SK-N-SH treated with all-trans-retinoic acid at 6 μM for 48 hours (cell line): ENCODE data around the gene GRK3.

ENCODE experiments used
- ESRRG ChIP-seq: fragments of 250-450 bp; sonication (Bioruptor Pico); IDR thresholded peaks from 2 replicates; pipeline ENCODE4 v1.6.1; 2021; ENCODE audit warnings: mild to moderate bottlenecking
- RARB ChIP-seq: fragments of 250-450 bp; sonication (Bioruptor Pico); IDR thresholded peaks from 2 replicates; pipeline ENCODE4 v1.8.0; 2021; ENCODE audit warnings: mild to moderate bottlenecking, moderate library complexity
- SNAI2 ChIP-seq: fragments of 250-450 bp; sonication (Bioruptor Pico); IDR thresholded peaks from 2 replicates; pipeline ENCODE4 v1.5.0; 2020; ENCODE audit warnings: mild to moderate bottlenecking, moderate library complexity
- ZFP3 ChIP-seq: fragments of 250-450 bp; sonication (Bioruptor Pico); IDR thresholded peaks from 2 replicates; pipeline ENCODE4 v1.5.0; 2020; ENCODE audit warnings: mild to moderate bottlenecking, moderate library complexity
- ZNF565 ChIP-seq: fragments of 450-650 bp; formaldehyde crosslinking; conservative IDR thresholded peaks from 2 replicates; pipeline ENCODE4 v1.5.0; 2020; ENCODE audit warnings: low read depth, mild to moderate bottlenecking, moderate library complexity
- TF ChIP-seq, protein P1 (sequence below): fragments of 250-450 bp; sonication (Bioruptor Pico); IDR thresholded peaks from 2 replicates; pipeline ENCODE4 v1.5.1; 2021; ENCODE audit warnings: mild to moderate bottlenecking, moderate library complexity
- TF ChIP-seq, protein P2 (sequence below): fragments of 250-450 bp; sonication (Bioruptor Pico); IDR thresholded peaks from 2 replicates; pipeline ENCODE4 v1.8.0; 2021; ENCODE audit warnings: low read depth, mild to moderate bottlenecking, moderate library complexity, borderline replicate concordance
- TF ChIP-seq, protein P3 (sequence below): fragments of 250-450 bp; sonication (Bioruptor Pico); IDR thresholded peaks from 2 replicates; pipeline ENCODE4 v1.5.1; 2020; ENCODE audit warnings: low read depth, mild to moderate bottlenecking, moderate library complexity

DNA sequence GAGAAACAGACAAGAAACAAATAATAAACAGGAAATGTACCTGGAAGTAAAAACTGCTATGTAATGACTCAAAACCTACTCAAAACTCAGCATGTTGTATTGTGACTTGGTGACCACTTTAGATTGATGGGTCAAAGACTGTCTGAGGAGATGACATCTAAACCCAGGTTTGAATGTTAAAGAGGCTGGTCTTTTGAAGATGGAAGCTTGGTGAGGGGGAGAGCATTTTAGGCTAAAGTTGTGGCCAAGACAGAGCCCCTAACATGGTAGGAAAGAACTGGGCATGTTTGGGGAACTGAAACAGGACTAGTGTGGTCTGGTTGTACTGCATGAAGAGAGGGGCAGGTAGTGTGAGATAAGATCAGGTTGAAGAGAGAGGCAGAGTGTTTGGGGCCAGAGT is 92.2 kb downstream of the GRK3 start:
- TF ChIP-seq, protein P1, sequence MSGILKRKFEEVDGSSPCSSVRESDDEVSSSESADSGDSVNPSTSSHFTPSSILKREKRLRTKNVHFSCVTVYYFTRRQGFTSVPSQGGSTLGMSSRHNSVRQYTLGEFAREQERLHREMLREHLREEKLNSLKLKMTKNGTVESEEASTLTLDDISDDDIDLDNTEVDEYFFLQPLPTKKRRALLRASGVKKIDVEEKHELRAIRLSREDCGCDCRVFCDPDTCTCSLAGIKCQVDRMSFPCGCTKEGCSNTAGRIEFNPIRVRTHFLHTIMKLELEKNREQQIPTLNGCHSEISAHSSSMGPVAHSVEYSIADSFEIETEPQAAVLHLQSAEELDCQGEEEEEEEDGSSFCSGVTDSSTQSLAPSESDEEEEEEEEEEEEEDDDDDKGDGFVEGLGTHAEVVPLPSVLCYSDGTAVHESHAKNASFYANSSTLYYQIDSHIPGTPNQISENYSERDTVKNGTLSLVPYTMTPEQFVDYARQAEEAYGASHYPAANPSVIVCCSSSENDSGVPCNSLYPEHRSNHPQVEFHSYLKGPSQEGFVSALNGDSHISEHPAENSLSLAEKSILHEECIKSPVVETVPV (CRISPR knock-in tag): no peak
- TF ChIP-seq RARB: no peak
- no peak for TF ChIP-seq ESRRG (CRISPR knock-in tag)
- TF ChIP-seq, protein P2, sequence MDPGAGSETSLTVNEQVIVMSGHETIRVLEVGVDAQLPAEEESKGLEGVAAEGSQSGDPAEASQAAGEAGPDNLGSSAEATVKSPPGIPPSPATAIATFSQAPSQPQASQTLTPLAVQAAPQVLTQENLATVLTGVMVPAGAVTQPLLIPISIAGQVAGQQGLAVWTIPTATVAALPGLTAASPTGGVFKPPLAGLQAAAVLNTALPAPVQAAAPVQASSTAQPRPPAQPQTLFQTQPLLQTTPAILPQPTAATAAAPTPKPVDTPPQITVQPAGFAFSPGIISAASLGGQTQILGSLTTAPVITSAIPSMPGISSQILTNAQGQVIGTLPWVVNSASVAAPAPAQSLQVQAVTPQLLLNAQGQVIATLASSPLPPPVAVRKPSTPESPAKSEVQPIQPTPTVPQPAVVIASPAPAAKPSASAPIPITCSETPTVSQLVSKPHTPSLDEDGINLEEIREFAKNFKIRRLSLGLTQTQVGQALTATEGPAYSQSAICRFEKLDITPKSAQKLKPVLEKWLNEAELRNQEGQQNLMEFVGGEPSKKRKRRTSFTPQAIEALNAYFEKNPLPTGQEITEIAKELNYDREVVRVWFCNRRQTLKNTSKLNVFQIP (CRISPR knock-in tag): no peak
- TF ChIP-seq, protein P3, sequence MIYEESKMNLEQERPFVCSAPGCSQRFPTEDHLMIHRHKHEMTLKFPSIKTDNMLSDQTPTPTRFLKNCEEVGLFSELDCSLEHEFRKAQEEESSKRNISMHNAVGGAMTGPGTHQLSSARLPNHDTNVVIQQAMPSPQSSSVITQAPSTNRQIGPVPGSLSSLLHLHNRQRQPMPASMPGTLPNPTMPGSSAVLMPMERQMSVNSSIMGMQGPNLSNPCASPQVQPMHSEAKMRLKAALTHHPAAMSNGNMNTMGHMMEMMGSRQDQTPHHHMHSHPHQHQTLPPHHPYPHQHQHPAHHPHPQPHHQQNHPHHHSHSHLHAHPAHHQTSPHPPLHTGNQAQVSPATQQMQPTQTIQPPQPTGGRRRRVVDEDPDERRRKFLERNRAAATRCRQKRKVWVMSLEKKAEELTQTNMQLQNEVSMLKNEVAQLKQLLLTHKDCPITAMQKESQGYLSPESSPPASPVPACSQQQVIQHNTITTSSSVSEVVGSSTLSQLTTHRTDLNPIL (CRISPR knock-in tag): no peak
- TF ChIP-seq SNAI2 (CRISPR knock-in tag): no peak
- no peak for TF ChIP-seq ZNF565
- no peak for TF ChIP-seq ZFP3 (CRISPR knock-in tag)
